Mesothelial cell of epicardium (in vitro differentiated cells): ENCODE data around the gene B3GALT6. TPM values are rescaled to one million over a fixed set of nuclear protein-coding genes. Genes with fewer than 3 reads are reported as not detected.

Source experiments
- DNase-seq, 2 experiments: peaks; one replicate each; pipeline ENCODE4 v3.0.0; 2021; ENCODE audit warnings: low spot score in 2 of 2; ENCODE audit not compliant: unreplicated experiment in 2 of 2
- H3K27ac Mint-ChIP-seq: 2 replicates; pipeline ENCODE4 v1.8.0; 2021; ENCODE audit warnings: mixed read lengths
- H3K27me3 Mint-ChIP-seq: 2 replicates; pipeline ENCODE4 v1.8.0; 2021; ENCODE audit warnings: low read depth, mixed read lengths
- H3K36me3 Mint-ChIP-seq: 2 replicates; pipeline ENCODE4 v1.8.0; 2021; ENCODE audit warnings: mixed read lengths
- H3K4me1 Mint-ChIP-seq: 2 replicates; pipeline ENCODE4 v1.8.0; 2021; ENCODE audit warnings: mixed read lengths
- H3K4me3 Mint-ChIP-seq: 2 replicates; pipeline ENCODE4 v1.8.0; 2021; ENCODE audit warnings: mild to moderate bottlenecking, moderate library complexity, mixed read lengths
- H3K9me3 Mint-ChIP-seq: 2 replicates; pipeline ENCODE4 v1.8.0; 2021; ENCODE audit warnings: mixed read lengths
- total RNA-seq: library from RNA; stranded (reverse); gene quantifications from 3 replicates; pipeline ENCODE4 v1.2.1, GENCODE V29; 2021
- TF ChIP-seq, protein P1 (sequence below): fragments of 200-600 bp; sonication (generic); IDR thresholded peaks from one replicate; pipeline ENCODE4 v1.5.0; 2021; ENCODE audit warnings: antibody characterized with exemption; ENCODE audit not compliant: unreplicated experiment

B3GALT6 gene
- total RNA-seq, 1 donor from 2014 or later: 34.1 TPM

DNA sequence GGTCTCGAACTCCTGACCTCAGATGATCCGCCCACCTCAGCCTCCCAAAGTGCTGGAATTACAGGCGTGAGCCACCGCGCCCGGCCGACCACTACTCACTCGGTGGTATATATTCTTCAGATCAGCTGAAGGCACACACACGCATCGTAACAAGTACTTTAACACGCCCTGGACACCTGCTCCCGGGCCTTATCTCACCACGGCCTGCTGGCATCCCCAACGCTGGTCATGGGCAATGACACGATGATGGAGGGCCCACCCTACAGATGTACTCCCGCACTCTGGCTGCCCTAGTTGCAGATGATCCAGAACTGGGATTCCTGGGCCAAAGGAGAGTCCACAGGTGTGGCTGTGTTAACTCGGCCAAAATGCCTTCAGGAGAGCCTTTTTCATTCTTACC is 30.0 kb downstream of the B3GALT6 start:
- peaks cover 36% of the 10 kb centered on the region for H3K36me3 Mint-ChIP-seq
- TF ChIP-seq, protein P1, sequence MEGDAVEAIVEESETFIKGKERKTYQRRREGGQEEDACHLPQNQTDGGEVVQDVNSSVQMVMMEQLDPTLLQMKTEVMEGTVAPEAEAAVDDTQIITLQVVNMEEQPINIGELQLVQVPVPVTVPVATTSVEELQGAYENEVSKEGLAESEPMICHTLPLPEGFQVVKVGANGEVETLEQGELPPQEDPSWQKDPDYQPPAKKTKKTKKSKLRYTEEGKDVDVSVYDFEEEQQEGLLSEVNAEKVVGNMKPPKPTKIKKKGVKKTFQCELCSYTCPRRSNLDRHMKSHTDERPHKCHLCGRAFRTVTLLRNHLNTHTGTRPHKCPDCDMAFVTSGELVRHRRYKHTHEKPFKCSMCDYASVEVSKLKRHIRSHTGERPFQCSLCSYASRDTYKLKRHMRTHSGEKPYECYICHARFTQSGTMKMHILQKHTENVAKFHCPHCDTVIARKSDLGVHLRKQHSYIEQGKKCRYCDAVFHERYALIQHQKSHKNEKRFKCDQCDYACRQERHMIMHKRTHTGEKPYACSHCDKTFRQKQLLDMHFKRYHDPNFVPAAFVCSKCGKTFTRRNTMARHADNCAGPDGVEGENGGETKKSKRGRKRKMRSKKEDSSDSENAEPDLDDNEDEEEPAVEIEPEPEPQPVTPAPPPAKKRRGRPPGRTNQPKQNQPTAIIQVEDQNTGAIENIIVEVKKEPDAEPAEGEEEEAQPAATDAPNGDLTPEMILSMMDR: no peak
- H3K27me3 Mint-ChIP-seq: no peaks in the 10 kb centered on the region
- no peaks in the 10 kb centered on the region for H3K4me1 Mint-ChIP-seq
- no peaks in the 10 kb centered on the region for H3K9me3 Mint-ChIP-seq
- DNase-seq: no peak
- no peak overlapping the region for H3K4me3 Mint-ChIP-seq
- H3K27ac Mint-ChIP-seq: no peak overlapping the region

DNA sequence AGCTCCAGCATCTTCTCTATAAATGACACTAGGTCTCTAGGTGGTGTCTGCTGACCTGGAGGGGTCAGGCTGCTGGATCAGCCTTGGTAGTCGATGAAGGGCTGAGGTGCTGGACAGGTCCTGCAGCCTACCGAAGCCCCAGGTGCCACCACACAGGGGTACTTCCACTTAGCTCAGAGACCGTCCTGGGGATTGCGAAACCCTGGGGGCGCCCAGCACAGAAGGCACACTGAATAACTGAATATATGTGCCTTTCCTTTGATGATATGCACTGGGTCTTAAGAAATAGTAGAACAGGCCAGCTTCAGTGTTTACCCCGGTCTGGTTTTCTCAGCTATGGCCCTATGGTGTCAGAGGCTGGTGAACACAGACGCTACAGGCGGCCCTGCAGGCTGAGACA is 30.7 kb downstream of the B3GALT6 start:
- Mint-ChIP-seq H3K4me1 (no peaks in the 10 kb centered on the region), H3K36me3 (peaks cover 35% of the 10 kb centered on the region), H3K9me3 (no peaks in the 10 kb centered on the region), H3K27me3 (no peaks in the 10 kb centered on the region), H3K27ac (no peak overlapping the region), H3K4me3 (no peak overlapping the region)
- TF ChIP-seq, protein P1: no peak
- DNase-seq: no peak

DNA sequence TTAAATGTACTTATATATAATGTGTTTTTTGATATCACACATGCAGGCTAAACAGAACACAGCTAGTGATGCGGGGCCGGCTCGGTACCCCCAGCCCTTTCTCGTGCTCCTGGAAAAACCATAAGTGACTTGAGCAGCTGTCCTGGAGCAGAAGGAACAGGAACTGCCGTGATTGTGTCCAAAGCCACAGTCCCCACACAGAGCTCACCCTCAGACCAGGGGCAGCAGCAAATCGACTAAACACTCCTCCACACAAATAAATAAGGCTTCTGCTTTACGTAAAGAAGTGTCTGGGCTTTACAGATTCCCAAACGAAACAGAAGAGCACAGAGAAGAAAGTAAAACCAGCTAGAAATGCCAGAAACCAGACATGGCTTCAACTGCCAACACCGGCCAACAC is 32.0 kb downstream of the B3GALT6 start:
- H3K27ac Mint-ChIP-seq: no peak overlapping the region
- no peaks in the 10 kb centered on the region for H3K27me3 Mint-ChIP-seq
- H3K36me3 Mint-ChIP-seq: peaks cover 30% of the 10 kb centered on the region
- TF ChIP-seq, protein P1: no peak
- H3K9me3 Mint-ChIP-seq: no peaks in the 10 kb centered on the region
- DNase-seq: no peak
- H3K4me1 Mint-ChIP-seq: no peaks in the 10 kb centered on the region
- no peak overlapping the region for H3K4me3 Mint-ChIP-seq

DNA sequence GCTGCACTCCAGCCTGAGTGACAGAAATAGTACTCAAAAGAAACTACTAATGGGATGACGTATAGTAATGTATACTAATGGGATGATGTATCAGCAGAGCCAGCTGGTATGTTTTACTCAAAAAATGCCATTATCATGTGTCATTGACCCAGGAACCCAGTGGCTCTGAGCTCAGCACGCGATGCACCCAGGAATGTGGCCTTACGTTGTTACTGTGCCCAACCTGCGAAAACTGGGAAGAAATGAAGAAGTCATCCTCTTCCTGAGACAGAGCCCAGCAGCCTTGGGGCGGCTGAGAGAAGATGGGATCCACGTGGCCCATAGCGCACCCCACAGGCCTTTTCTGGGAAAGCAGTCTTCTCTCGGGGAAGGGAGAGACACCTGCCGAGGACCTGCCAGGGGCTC is 32.8 kb downstream of the B3GALT6 start:
- Mint-ChIP-seq H3K36me3 (peaks cover 27% of the 10 kb centered on the region), H3K4me1 (no peaks in the 10 kb centered on the region), H3K27me3 (no peaks in the 10 kb centered on the region), H3K4me3 (no peak overlapping the region), H3K27ac (no peak overlapping the region), H3K9me3 (no peaks in the 10 kb centered on the region)
- no peak for DNase-seq
- TF ChIP-seq, protein P1: no peak

DNA sequence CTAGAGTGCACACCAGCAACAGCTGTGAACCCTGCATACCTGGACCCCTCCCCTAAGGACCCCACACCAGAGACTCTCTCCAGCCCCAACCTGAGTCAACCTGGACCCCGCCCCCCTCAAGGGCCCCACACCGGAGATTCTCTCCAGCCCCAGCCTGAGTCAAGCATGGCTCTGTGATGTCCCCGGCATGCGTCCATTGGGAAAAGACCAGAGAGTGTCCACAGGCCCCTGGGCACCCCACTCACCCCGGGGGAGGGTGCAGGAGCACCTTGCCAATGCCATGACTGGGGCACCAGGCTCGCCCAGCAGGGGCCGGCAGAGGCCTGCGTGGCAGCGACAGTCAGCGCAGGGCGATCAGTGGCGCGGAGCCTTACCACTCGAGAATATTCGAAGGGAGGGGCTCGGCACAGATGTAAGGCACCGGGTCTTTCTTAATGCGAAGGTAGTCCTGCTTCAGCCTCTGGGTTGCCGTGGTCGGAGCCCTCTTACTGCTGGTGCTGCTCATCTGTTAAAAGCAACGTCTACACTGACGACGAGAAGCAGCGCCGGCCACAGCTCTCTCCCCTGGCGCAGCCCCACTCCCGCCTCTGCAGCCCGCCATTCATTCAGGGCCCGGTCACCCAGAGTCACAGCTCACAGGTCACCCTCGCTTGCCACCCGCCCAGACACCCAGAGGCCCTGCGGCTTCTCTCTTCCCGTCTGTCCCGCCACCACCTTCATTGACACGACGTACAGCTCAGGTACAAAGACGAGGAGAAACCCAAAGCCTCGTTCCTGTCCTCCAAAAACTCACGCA is 35.6 kb downstream of the B3GALT6 start:
- peaks cover 23% of the 10 kb centered on the region for H3K4me1 Mint-ChIP-seq
- H3K27me3 Mint-ChIP-seq: no peaks in the 10 kb centered on the region
- H3K9me3 Mint-ChIP-seq: no peaks in the 10 kb centered on the region
- no peak for DNase-seq
- H3K27ac Mint-ChIP-seq: no peak overlapping the region
- peaks cover 14% of the 10 kb centered on the region for H3K36me3 Mint-ChIP-seq
- no peak overlapping the region for H3K4me3 Mint-ChIP-seq
- TF ChIP-seq, protein P1: no peak
